Mesenchymal stem cell (in vitro differentiated cells and primary cell): Measurements from ENCODE around the gene CAGE1.
"Not testable (repeated sequence)": the region's sequence is repeated elsewhere in the genome, so short reads cannot be mapped to it uniquely, and the experiment has no call there.

ENCODE experiments used
- DNase-seq: peaks from one replicate; pipeline ENCODE4 v3.0.0-alpha.2; 2013
- H2AFZ ChIP-seq: one replicate; pipeline ENCODE4 v1.6.1; 2013; ENCODE audit warnings: low read depth, mild to moderate bottlenecking, control low read depth, inconsistent platforms, low read length, moderate library complexity
- H2AK5ac ChIP-seq: 2 replicates; pipeline ENCODE4 v1.6.1; 2013; ENCODE audit warnings: low read length, moderate library complexity, mild to moderate bottlenecking, inconsistent platforms; ENCODE audit not compliant: severe bottlenecking
- H2BK120ac ChIP-seq: one replicate; pipeline ENCODE4 v1.6.1; 2013; ENCODE audit warnings: low read depth, mild to moderate bottlenecking, inconsistent platforms, low read length, moderate library complexity
- H2BK12ac ChIP-seq, 2 experiments: one replicate each; pipeline ENCODE4 v1.6.1; 2013; ENCODE audit warnings: inconsistent platforms in 2 of 2, low read length in 2 of 2, mild to moderate bottlenecking in 2 of 2, moderate library complexity in 2 of 2, control low read depth in 1 of 2
- H2BK15ac ChIP-seq: one replicate; pipeline ENCODE4 v1.6.1; 2013; ENCODE audit warnings: mild to moderate bottlenecking, low read depth, inconsistent platforms; ENCODE audit not compliant: poor library complexity, severe bottlenecking
- H2BK5ac ChIP-seq: 2 replicates; pipeline ENCODE4 v1.6.1; 2013; ENCODE audit warnings: low read depth, mild to moderate bottlenecking, low read length, control low read depth, inconsistent platforms; ENCODE audit not compliant: poor library complexity, severe bottlenecking
- H3K14ac ChIP-seq, 2 experiments: one replicate each; pipeline ENCODE4 v1.6.1; 2013; ENCODE audit warnings: inconsistent platforms in 2 of 2, low read length in 2 of 2, control low read depth in 1 of 2, mild to moderate bottlenecking in 1 of 2, moderate library complexity in 1 of 2
- H3K18ac ChIP-seq, 2 experiments: one replicate each; pipeline ENCODE4 v1.6.1; 2013; ENCODE audit warnings: inconsistent platforms in 2 of 2, low read length in 2 of 2, control low read depth in 1 of 2, low read depth in 1 of 2, mild to moderate bottlenecking in 1 of 2
- H3K23ac ChIP-seq, 2 experiments: one replicate each; pipeline ENCODE4 v1.6.1; 2013; ENCODE audit warnings: inconsistent platforms in 2 of 2, low read length in 2 of 2, mild to moderate bottlenecking in 2 of 2, moderate library complexity in 2 of 2, control low read depth in 1 of 2
- H3K27ac ChIP-seq: 2 replicates; pipeline ENCODE4 v1.5.1; 2013; ENCODE audit warnings: mild to moderate bottlenecking, moderate library complexity, low read length, control low read depth, inconsistent platforms; ENCODE audit not compliant: poor library complexity, severe bottlenecking
- H3K27me3 ChIP-seq, 2 experiments: 2 replicates each; pipeline versions ENCODE4 v1.6.1 to v1.7.0; 2013; ENCODE audit warnings: low read length in 2 of 2, mild to moderate bottlenecking in 2 of 2, moderate library complexity in 2 of 2, control low read depth in 1 of 2, inconsistent platforms in 1 of 2; ENCODE audit not compliant: control insufficient read depth in 1 of 2, insufficient read depth in 1 of 2
- H3K36me3 ChIP-seq, 2 experiments: 2 replicates each; pipeline versions ENCODE4 v1.6.1 to v1.7.0; 2013; ENCODE audit warnings: low read length in 2 of 2, control low read depth in 1 of 2, inconsistent platforms in 1 of 2, low read depth in 1 of 2, mild to moderate bottlenecking in 1 of 2; ENCODE audit not compliant: insufficient read depth in 2 of 2, control insufficient read depth in 1 of 2
- H3K4ac ChIP-seq, 2 experiments: one replicate each; pipeline ENCODE4 v1.6.1; 2013; ENCODE audit warnings: inconsistent platforms in 2 of 2, low read length in 2 of 2, mild to moderate bottlenecking in 2 of 2, moderate library complexity in 2 of 2, control low read depth in 1 of 2, low read depth in 1 of 2
- H3K4me1 ChIP-seq: 2 replicates; pipeline ENCODE4 v1.6.1; 2013; ENCODE audit warnings: low read depth, low read length, control low read depth; ENCODE audit not compliant: control insufficient read depth, insufficient read depth
- H3K4me2 ChIP-seq: 2 replicates; pipeline ENCODE4 v1.6.1; 2013; ENCODE audit warnings: low read length, mild to moderate bottlenecking, inconsistent platforms; ENCODE audit not compliant: poor library complexity, severe bottlenecking
- H3K4me3 ChIP-seq, 2 experiments: 2 replicates each; pipeline versions ENCODE4 v1.5.1 to v1.7.0; 2013; ENCODE audit warnings: low read length in 2 of 2, mild to moderate bottlenecking in 2 of 2, control low read depth in 1 of 2, low read depth in 1 of 2; ENCODE audit not compliant: insufficient read depth in 1 of 2
- H3K79me1 ChIP-seq: replicated peaks from 2 replicates; pipeline ENCODE4 v1.6.1; 2013; ENCODE audit warnings: mild to moderate bottlenecking, control low read depth, low read length, inconsistent platforms; ENCODE audit not compliant: poor library complexity, severe bottlenecking
- H3K9ac ChIP-seq: 2 replicates; pipeline ENCODE4 v1.7.0; 2013; ENCODE audit warnings: mild to moderate bottlenecking, low read length, moderate library complexity
- H3K9me3 ChIP-seq: 2 replicates; pipeline ENCODE4 v1.7.0; 2013; ENCODE audit warnings: mild to moderate bottlenecking, low read length; ENCODE audit not compliant: control insufficient read depth
- H4K8ac ChIP-seq: one replicate; pipeline ENCODE4 v1.6.1; 2013; ENCODE audit warnings: inconsistent platforms, mild to moderate bottlenecking, low read length, moderate library complexity
- H4K91ac ChIP-seq: one replicate; pipeline ENCODE4 v1.6.1; 2013; ENCODE audit warnings: mild to moderate bottlenecking, low read length, inconsistent platforms
- WGBS: methylation state at CpG from one replicate; pipeline ENCODE4 v1.1.7; 2013; ENCODE audit warnings: mixed read lengths; 5-methylcytosine and 5-hydroxymethylcytosine counted together

The CAGE1 gene

GRCh38 chr6:7315087-7315947 is 74.2 kb downstream of the CAGE1 start:
- not testable (repeated sequence) for H2BK15ac ChIP-seq, H2AFZ ChIP-seq, H3K4me2 ChIP-seq, H3K9me3 ChIP-seq, DNase-seq, H3K27me3 ChIP-seq, H3K23ac ChIP-seq, H3K18ac ChIP-seq, H4K91ac ChIP-seq, H4K8ac ChIP-seq, H3K9ac ChIP-seq, H3K79me1 ChIP-seq, H3K14ac ChIP-seq, H2BK120ac ChIP-seq, H2BK5ac ChIP-seq, H3K4ac ChIP-seq, H3K36me3 ChIP-seq, H2AK5ac ChIP-seq, H3K4me1 ChIP-seq, H3K4me3 ChIP-seq, H3K27ac ChIP-seq
- WGBS, result 84% methylated on average over 29 of the region's 34 CpGs
- H2BK12ac ChIP-seq, result peak overlapping the region in 1 of 2 experiments; percentile 42

- H3K9ac ChIP-seq, result no peak overlapping the region
- H3K14ac ChIP-seq, result peak overlapping the region in 1 of 2 experiments; percentile 35
- no peak overlapping the region for H2AK5ac ChIP-seq
- no peak overlapping the region for H3K4me3 ChIP-seq
- H3K23ac ChIP-seq, result no peak overlapping the region
- H2BK120ac ChIP-seq, result peak overlapping the region; percentile 54
- peaks cover 2% of the 10 kb centered on the region for H3K4me1 ChIP-seq
- H3K27me3 ChIP-seq, result no peaks in the 10 kb centered on the region
- no peak overlapping the region for H3K27ac ChIP-seq
- H3K36me3 ChIP-seq, result peaks cover 2 to 6% of the 10 kb centered on the region in 2 experiments
- H3K79me1 ChIP-seq, result no peaks in the 10 kb centered on the region
- no peak overlapping the region for H2BK15ac ChIP-seq
- H4K91ac ChIP-seq, result peak overlapping the region; percentile 91
- peak overlapping the region in 1 of 2 experiments; percentile 37 for H3K18ac ChIP-seq
- no peak for DNase-seq
- no peaks in the 10 kb centered on the region for H3K9me3 ChIP-seq
- WGBS, result 97% methylated on average over 7 of the region's 7 CpGs
- peak overlapping the region; percentile 40 to 75 for H2BK12ac ChIP-seq
- no peak overlapping the region for H3K4me2 ChIP-seq
- no peak overlapping the region for H2BK5ac ChIP-seq
- peak overlapping the region; percentile 9 to 88 for H3K4ac ChIP-seq
- no peak overlapping the region for H2AFZ ChIP-seq
- H4K8ac ChIP-seq, result peak overlapping the region; percentile 74
Measured at GRCh38 chr6:7314414-7314813, 75.1 kb downstream of the CAGE1 start.

GRCh38 chr6:7313505-7314165 is 75.9 kb downstream of the CAGE1 start:
- Histone ChIP-seq H3K27me3 (no peaks in the 10 kb centered on the region), H2AFZ (no peak overlapping the region), H3K79me1 (no peaks in the 10 kb centered on the region), H3K14ac (peak overlapping the region in 1 of 2 experiments; percentile 4), H2BK5ac (no peak overlapping the region), H2BK15ac (peak overlapping the region; percentile 77), H2BK120ac (no peak overlapping the region), H3K4me2 (peak overlapping the region; percentile 20), H3K36me3 (peaks cover 5 to 14% of the 10 kb centered on the region in 2 experiments), H4K8ac (peak overlapping the region; percentile 91), H3K9me3 (no peaks in the 10 kb centered on the region), H3K4ac (peak overlapping the region; percentile 17 to 27), H3K18ac (peak overlapping the region; percentile 31 to 52), H3K4me1 (peaks cover 2% of the 10 kb centered on the region), H3K27ac (peak overlapping the region; percentile 87), H2BK12ac (no peak overlapping the region), H2AK5ac (no peak overlapping the region), H3K9ac (peak overlapping the region; percentile 99), H4K91ac (peak overlapping the region; percentile 57), H3K4me3 (peak overlapping the region in 1 of 2 experiments; percentile 88), H3K23ac (no peak overlapping the region)
- WGBS, result 80% methylated on average over 14 of the region's 15 CpGs
- DNase-seq, result no peak
